CD4-positive, alpha-beta T cell (primary cell): Measurements from ENCODE around the gene GPX2. TPM values are rescaled to one million over a fixed set of nuclear protein-coding genes. Genes with fewer than 3 reads are reported as not detected.

Source experiments
- ATAC-seq: fragments of 200-7000 bp; cut with Tn5 transposase; one replicate; pipeline ENCODE4 v1.10.0; 2022; ENCODE audit warnings: mild to moderate bottlenecking; ENCODE audit not compliant: poor library complexity
- CTCF ChIA-PET: fragments of 350-600 bp; sonication (Branson Sonifier 250); formaldehyde crosslinking; loops from one replicate; lab custom pipeline; 2021; ENCODE audit warnings: antibody characterized with exemption, inconsistent platforms; lab: Charles Lee
- POLR2A ChIA-PET: fragments of 350-600 bp; sonication (Branson Sonifier 250); formaldehyde crosslinking; loops from one replicate; lab custom pipeline; 2021; ENCODE audit warnings: antibody characterized with exemption, inconsistent platforms; lab: Charles Lee
- DNase-seq, 14 experiments: peaks; one replicate each; pipeline ENCODE4 v3.0.0-alpha.2; 2013 to 2020; ENCODE audit warnings: mixed read lengths in 2 of 14
- H3K27ac ChIP-seq, 2 donors: one replicate each; pipeline versions ENCODE4 v1.5.1 to v1.7.0; 2013; ENCODE audit warnings: low read length in 2 of 2, low read depth in 1 of 2, mild to moderate bottlenecking in 1 of 2
- H3K27me3 ChIP-seq, 2 experiments: 1 replicate in 1 of 2; 2 replicates in 1 of 2; pipeline versions ENCODE4 v1.6.1 to v1.7.0; 2013; ENCODE audit warnings: low read length in 2 of 2, control low read depth in 1 of 2, mild to moderate bottlenecking in 1 of 2, moderate library complexity in 1 of 2; ENCODE audit not compliant: insufficient read depth in 2 of 2, control insufficient read depth in 1 of 2
- H3K36me3 ChIP-seq: one replicate; pipeline ENCODE4 v1.6.1; 2013; ENCODE audit warnings: low read length, control low read depth; ENCODE audit not compliant: insufficient read depth
- H3K4me1 ChIP-seq: one replicate; pipeline ENCODE4 v1.6.1; 2013; ENCODE audit warnings: low read length, control low read depth; ENCODE audit not compliant: insufficient read depth
- H3K4me3 ChIP-seq: one replicate; pipeline ENCODE4 v1.5.1; 2013; ENCODE audit warnings: mild to moderate bottlenecking, low read length, moderate library complexity
- H3K9me3 ChIP-seq, 2 experiments: 1 replicate in 1 of 2; 2 replicates in 1 of 2; pipeline versions ENCODE4 v1.6.1 to v1.7.0; 2013; ENCODE audit warnings: low read length in 2 of 2, mild to moderate bottlenecking in 2 of 2, control low read depth in 1 of 2, moderate library complexity in 1 of 2; ENCODE audit not compliant: control insufficient read depth in 1 of 2, insufficient read depth in 1 of 2
- H3K27ac Mint-ChIP-seq: one replicate; pipeline ENCODE4 v1.8.0; 2020; ENCODE audit warnings: mixed read lengths
- H3K27me3 Mint-ChIP-seq: one replicate; pipeline ENCODE4 v1.8.0; 2021; ENCODE audit warnings: mixed read lengths
- H3K36me3 Mint-ChIP-seq: one replicate; pipeline ENCODE4 v1.8.0; 2021; ENCODE audit warnings: low read depth, mixed read lengths
- H3K4me1 Mint-ChIP-seq: one replicate; pipeline ENCODE4 v1.8.0; 2021; ENCODE audit warnings: low read depth, mixed read lengths
- H3K4me3 Mint-ChIP-seq: one replicate; pipeline ENCODE4 v1.8.0; 2020; ENCODE audit warnings: mild to moderate bottlenecking, mixed read lengths
- H3K9me3 Mint-ChIP-seq: one replicate; pipeline ENCODE4 v1.8.0; 2020; ENCODE audit warnings: mixed read lengths
- intact Hi-C, 2 experiments: fragments of 100-400 bp; cut with DNase I in 1 of 2; cut with micrococcal nuclease in 1 of 2; formaldehyde crosslinking; loops; one replicate each; pipeline versions ENCODE4 v1.15.1 to v1.9.0; 2023 to 2025; cut with DNase I, micrococcal nuclease
- total RNA-seq, 174 experiments: library from RNA in 2 of 174; stranded (reverse) in 2 of 174; gene quantifications; one replicate each; pipeline ENCODE4 v1.2.3 and lab custom pipeline; 2021 to 2026
- TF ChIP-seq, protein P1 (sequence below): fragments of 200-600 bp; IDR thresholded peaks from one replicate; pipeline ENCODE4 v1.8.0; 2022; ENCODE audit warnings: antibody characterized with exemption, mild to moderate bottlenecking

Gene GPX2
- total RNA-seq, 2 experiments from 2014 or later = not detected

DNA sequence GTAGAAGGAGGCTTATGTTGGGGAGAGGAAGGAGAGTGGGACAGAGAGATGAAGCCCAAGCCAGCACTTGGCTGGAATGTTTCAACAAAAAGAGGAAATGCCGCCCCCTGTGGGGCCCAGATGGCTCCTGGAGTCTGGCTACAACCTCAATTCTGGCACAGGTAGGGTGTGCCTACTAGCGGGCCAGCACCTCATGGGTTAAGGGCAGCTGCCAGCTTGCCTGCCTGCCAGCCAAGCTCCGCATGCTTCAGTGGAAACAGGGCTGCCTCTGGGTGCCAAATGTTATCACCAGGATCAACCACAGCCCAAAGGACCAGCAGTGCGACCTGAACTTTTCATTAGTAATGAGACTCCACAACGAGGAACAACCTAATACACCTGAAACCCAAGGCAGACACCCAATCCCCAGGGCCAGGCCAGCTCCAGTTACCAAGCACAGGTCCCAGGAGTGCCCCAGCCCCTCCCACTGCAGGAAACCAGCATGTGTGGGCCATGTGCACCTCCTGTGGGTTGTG lies 18.3 kb upstream of the GPX2 start:
- TF ChIP-seq, protein P1, sequence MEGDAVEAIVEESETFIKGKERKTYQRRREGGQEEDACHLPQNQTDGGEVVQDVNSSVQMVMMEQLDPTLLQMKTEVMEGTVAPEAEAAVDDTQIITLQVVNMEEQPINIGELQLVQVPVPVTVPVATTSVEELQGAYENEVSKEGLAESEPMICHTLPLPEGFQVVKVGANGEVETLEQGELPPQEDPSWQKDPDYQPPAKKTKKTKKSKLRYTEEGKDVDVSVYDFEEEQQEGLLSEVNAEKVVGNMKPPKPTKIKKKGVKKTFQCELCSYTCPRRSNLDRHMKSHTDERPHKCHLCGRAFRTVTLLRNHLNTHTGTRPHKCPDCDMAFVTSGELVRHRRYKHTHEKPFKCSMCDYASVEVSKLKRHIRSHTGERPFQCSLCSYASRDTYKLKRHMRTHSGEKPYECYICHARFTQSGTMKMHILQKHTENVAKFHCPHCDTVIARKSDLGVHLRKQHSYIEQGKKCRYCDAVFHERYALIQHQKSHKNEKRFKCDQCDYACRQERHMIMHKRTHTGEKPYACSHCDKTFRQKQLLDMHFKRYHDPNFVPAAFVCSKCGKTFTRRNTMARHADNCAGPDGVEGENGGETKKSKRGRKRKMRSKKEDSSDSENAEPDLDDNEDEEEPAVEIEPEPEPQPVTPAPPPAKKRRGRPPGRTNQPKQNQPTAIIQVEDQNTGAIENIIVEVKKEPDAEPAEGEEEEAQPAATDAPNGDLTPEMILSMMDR = no peak
- H3K36me3 Mint-ChIP-seq = no peaks in the 10 kb centered on the region
- Histone ChIP-seq H3K9me3 (no peaks in the 10 kb centered on the region), H3K4me3 (no peak overlapping the region), H3K27ac (no peak overlapping the region), H3K27me3 (no peaks in the 10 kb centered on the region), H3K4me1 (no peaks in the 10 kb centered on the region), H3K36me3 (no peaks in the 10 kb centered on the region)
- H3K27ac Mint-ChIP-seq = no peak overlapping the region
- H3K9me3 Mint-ChIP-seq = no peaks in the 10 kb centered on the region
- ChIA-PET POLR2A (no interaction called here), CTCF (interaction anchor here (1.5 kb wide), 1 partner anchor 26 kb away, joined by 3 read pairs; the partner anchor contains the start of gene FNTB)
- no peak for ATAC-seq
- H3K27me3 Mint-ChIP-seq = no peaks in the 10 kb centered on the region
- intact Hi-C loops = no loop called here
- H3K4me3 Mint-ChIP-seq = no peak overlapping the region
- no peaks in the 10 kb centered on the region for H3K4me1 Mint-ChIP-seq
- DNase-seq = no peak

DNA sequence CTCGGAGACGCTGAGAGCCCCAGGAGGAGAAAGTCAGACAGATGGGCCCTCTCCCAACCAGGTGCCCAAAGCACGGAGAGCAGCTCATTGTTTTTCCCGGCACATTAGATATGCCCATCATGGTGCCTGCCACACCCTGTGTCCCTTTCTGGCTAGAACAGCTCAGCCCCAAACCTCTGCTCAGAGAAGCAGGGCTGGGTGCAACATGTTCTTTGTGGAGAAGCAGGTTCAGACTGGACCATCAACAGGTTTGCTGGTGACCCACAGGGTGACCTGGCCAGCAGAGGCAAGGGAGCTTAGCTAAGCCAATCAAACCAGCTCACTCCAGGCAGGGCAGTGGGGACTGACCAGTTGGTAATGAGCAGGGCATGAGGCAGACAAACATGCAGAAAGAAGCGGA lies 16.2 kb upstream of the GPX2 start:
- Histone ChIP-seq H3K36me3 (no peaks in the 10 kb centered on the region), H3K27ac (no peak overlapping the region), H3K9me3 (no peaks in the 10 kb centered on the region), H3K4me3 (no peak overlapping the region), H3K4me1 (no peaks in the 10 kb centered on the region), H3K27me3 (no peaks in the 10 kb centered on the region)
- no peak for DNase-seq
- POLR2A ChIA-PET = no interaction called here
- TF ChIP-seq, protein P1 = no peak
- Mint-ChIP-seq H3K36me3 (no peaks in the 10 kb centered on the region), H3K4me3 (no peak overlapping the region), H3K27ac (no peak overlapping the region), H3K9me3 (no peaks in the 10 kb centered on the region), H3K4me1 (no peaks in the 10 kb centered on the region), H3K27me3 (no peaks in the 10 kb centered on the region)
- ATAC-seq = no peak
- intact Hi-C loops = no loop called here
- CTCF ChIA-PET = no interaction called here

DNA sequence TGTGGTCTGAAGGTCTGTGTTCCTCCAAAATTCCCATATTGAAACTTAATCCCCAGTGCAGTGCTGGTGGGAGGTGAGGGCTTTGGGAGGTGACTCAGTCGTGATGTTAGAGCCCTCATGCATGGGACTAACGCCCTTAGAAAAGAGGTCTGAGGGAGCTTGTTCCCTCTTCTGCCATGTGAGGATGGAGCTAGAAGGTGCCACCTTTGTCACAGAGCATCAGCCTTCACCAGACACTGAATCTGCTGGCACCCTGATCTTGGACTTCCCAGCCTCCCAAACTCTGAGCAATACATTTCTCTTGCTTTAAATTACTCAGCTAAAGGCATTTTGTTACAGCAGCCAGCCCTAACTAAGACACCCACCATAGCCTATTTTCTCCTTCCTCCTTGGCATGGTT lies 15.7 kb upstream of the GPX2 start:
- Histone ChIP-seq H3K4me3 (no peak overlapping the region), H3K27me3 (no peaks in the 10 kb centered on the region), H3K4me1 (no peaks in the 10 kb centered on the region), H3K27ac (no peak overlapping the region), H3K36me3 (no peaks in the 10 kb centered on the region), H3K9me3 (no peaks in the 10 kb centered on the region)
- POLR2A ChIA-PET = no interaction called here
- Mint-ChIP-seq H3K4me3 (no peak overlapping the region), H3K27me3 (no peaks in the 10 kb centered on the region), H3K4me1 (no peaks in the 10 kb centered on the region), H3K9me3 (no peaks in the 10 kb centered on the region), H3K36me3 (no peaks in the 10 kb centered on the region), H3K27ac (no peak overlapping the region)
- ATAC-seq = no peak
- TF ChIP-seq, protein P1 = no peak
- CTCF ChIA-PET = no interaction called here
- intact Hi-C loops = no loop called here
- DNase-seq = no peak
